ENCODE data around the gene CANT1. TPM values are rescaled to one million over a fixed set of nuclear protein-coding genes. Genes with fewer than 3 reads are reported as not detected.
A peak's percentile ranks its signal among the peaks of the same experiment; 100 is the strongest.

CANT1 gene
- total RNA-seq, 1 donor from 2014 or later: 23.1 TPM

- Histone ChIP-seq H3K4me1 (peaks cover 45% of the 10 kb centered on the region), H3K4me3 (no peak overlapping the region), H3K27me3 (no peaks in the 10 kb centered on the region), H3K36me3 (no peaks in the 10 kb centered on the region), H3K27ac (peak overlapping the region; percentile 78), H3K9me3 (no peaks in the 10 kb centered on the region)
- no peak for DNase-seq (ENCODE audit: extremely low spot score in 2 of 2)
- no peak for TF ChIP-seq POLR2A (IDR thresholded peaks at IDR 0.05)
- TF ChIP-seq POLR2AphosphoS5 (IDR thresholded peaks at IDR 0.05; ENCODE audit: insufficient read depth in 1 of 2, low read depth in 1 of 2): no peak
- TF ChIP-seq CTCF (IDR thresholded peaks at IDR 0.05): no peak
- intact Hi-C loops (cut with DNase I): no loop called here
Observed at GRCh38 chr17:79020631-79021301, 11.2 kb upstream of the CANT1 start.

GRCh38 chr17:79019632-79020584 lies 10.3 kb upstream of the CANT1 start:
- TF ChIP-seq CTCF (IDR thresholded peaks at IDR 0.05) (peak; percentile 50 to 71 (median 57)), POLR2AphosphoS5 (IDR thresholded peaks at IDR 0.05; ENCODE audit: insufficient read depth in 1 of 2, low read depth in 1 of 2) (peak in 1 of 2 donors; percentile 72), POLR2A (IDR thresholded peaks at IDR 0.05) (peak in 1 of 2 donors; percentile 10)
- Histone ChIP-seq H3K36me3 (no peaks in the 10 kb centered on the region), H3K27me3 (no peaks in the 10 kb centered on the region), H3K4me3 (peak overlapping the region; percentile 1 to 15), H3K9me3 (no peaks in the 10 kb centered on the region), H3K27ac (peak overlapping the region; percentile 78), H3K4me1 (peaks cover 36% of the 10 kb centered on the region)
- intact Hi-C loops (cut with DNase I): no loop called here
- no peak for DNase-seq (ENCODE audit: extremely low spot score in 2 of 2)

DNA sequence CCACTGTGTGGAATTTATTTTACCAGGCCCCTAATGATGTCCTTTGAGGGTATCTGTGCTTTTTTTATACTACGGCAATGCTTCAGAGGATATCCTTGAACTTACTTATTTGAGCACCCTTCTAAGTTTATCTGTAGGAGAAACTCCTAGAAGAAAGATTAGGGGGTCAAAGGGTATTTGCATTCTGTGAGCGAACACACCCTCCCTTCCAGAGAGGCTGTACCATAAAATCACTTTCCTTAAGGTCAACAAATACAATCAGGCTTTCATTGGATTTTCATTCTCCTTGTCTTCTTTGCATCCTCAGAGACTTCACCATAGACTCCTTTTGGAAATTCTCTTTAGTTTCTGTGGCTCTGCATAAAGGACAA lies 9.7 kb upstream of the CANT1 start:
- intact Hi-C loops (cut with DNase I): no loop called here
- no peaks in the 10 kb centered on the region for H3K9me3 ChIP-seq
- DNase-seq (ENCODE audit: extremely low spot score in 2 of 2): no peak
- peaks cover 30% of the 10 kb centered on the region for H3K4me1 ChIP-seq
- no peak overlapping the region for H3K27ac ChIP-seq
- no peak overlapping the region for H3K4me3 ChIP-seq
- H3K36me3 ChIP-seq: no peaks in the 10 kb centered on the region
- TF ChIP-seq POLR2AphosphoS5 (IDR thresholded peaks at IDR 0.05; ENCODE audit: insufficient read depth in 1 of 2, low read depth in 1 of 2) (no peak), POLR2A (IDR thresholded peaks at IDR 0.05) (no peak), CTCF (IDR thresholded peaks at IDR 0.05) (no peak)
- no peaks in the 10 kb centered on the region for H3K27me3 ChIP-seq

DNA sequence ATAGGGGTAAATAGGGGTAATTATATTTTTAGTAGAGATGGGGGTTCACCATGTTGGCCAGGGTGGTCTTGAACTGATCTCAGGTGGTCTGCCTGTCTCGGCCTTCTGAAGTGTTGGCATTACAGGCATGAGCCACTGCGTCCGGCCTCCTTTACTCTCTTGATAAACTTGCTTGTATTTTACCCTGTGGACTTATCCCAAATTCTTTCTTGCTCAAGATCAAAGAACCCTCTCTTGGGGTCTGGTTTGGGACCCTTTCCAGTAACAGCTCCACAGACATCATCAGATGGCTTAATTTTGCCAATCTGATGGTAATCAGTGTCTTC lies 8.8 kb upstream of the CANT1 start:
- Histone ChIP-seq H3K27ac (no peak overlapping the region), H3K27me3 (no peaks in the 10 kb centered on the region), H3K4me1 (peaks cover 22% of the 10 kb centered on the region), H3K4me3 (no peak overlapping the region), H3K9me3 (no peaks in the 10 kb centered on the region), H3K36me3 (no peaks in the 10 kb centered on the region)
- DNase-seq (ENCODE audit: extremely low spot score in 2 of 2): no peak
- intact Hi-C loops (cut with DNase I): no loop called here
- TF ChIP-seq POLR2A (IDR thresholded peaks at IDR 0.05): no peak
- TF ChIP-seq CTCF (IDR thresholded peaks at IDR 0.05): no peak
- TF ChIP-seq POLR2AphosphoS5 (IDR thresholded peaks at IDR 0.05; ENCODE audit: insufficient read depth in 1 of 2, low read depth in 1 of 2): no peak
